Loucy (cell line): Measurements from ENCODE around the gene MYCBPAP.
"Not testable (repeated sequence)": the region's sequence is repeated elsewhere in the genome, so short reads cannot be mapped to it uniquely, and the experiment has no call there.

Experiments used
- H2AFZ ChIP-seq: fragments of 200-600 bp; sonication (generic); 2 replicates; pipeline ENCODE4 v1.6.0; 2016; ENCODE audit warnings: antibody characterized with exemption, mild to moderate bottlenecking, low read length, moderate library complexity
- H3F3A ChIP-seq: fragments of 200-600 bp; 2 replicates; pipeline ENCODE4 v1.6.0; 2016; ENCODE audit warnings: antibody characterized with exemption, low read depth, mild to moderate bottlenecking
- H3K27me3 ChIP-seq: fragments of 200-600 bp; sonication (generic); 2 replicates; pipeline ENCODE4 v1.6.1; 2014; ENCODE audit warnings: low read length, mild to moderate bottlenecking; ENCODE audit not compliant: insufficient read depth, poor library complexity, severe bottlenecking
- H3K36me3 ChIP-seq: fragments of 200-600 bp; sonication (generic); 2 replicates; pipeline ENCODE4 v1.6.1; 2016; ENCODE audit warnings: low read length; ENCODE audit not compliant: insufficient read depth
- H3K4me1 ChIP-seq: fragments of 200-600 bp; sonication (generic); 2 replicates; pipeline ENCODE4 v1.5.1; 2014; ENCODE audit warnings: low read length, mild to moderate bottlenecking; ENCODE audit not compliant: insufficient read depth, poor library complexity, severe bottlenecking
- H3K4me2 ChIP-seq: fragments of 200-600 bp; sonication (generic); 2 replicates; pipeline ENCODE4 v1.6.0; 2014; ENCODE audit warnings: antibody characterized with exemption, low read length, low read depth, mild to moderate bottlenecking; ENCODE audit not compliant: poor library complexity, severe bottlenecking
- H3K4me3 ChIP-seq: fragments of 200-600 bp; sonication (generic); 2 replicates; pipeline ENCODE4 v1.5.1; 2014; ENCODE audit warnings: low read length, mild to moderate bottlenecking, mixed read lengths; ENCODE audit not compliant: poor library complexity, severe bottlenecking
- H3K79me2 ChIP-seq: fragments of 200-600 bp; sonication (generic); 2 replicates; pipeline ENCODE4 v1.6.1; 2014; ENCODE audit warnings: low read length; ENCODE audit not compliant: insufficient read depth
- H3K9ac ChIP-seq: fragments of 200-600 bp; sonication (generic); 2 replicates; pipeline ENCODE4 v1.6.0; 2014; ENCODE audit warnings: mild to moderate bottlenecking, low read depth, low read length, moderate library complexity; ENCODE audit not compliant: poor library complexity, severe bottlenecking
- H3K9me2 ChIP-seq: fragments of 200-600 bp; sonication (generic); replicated peaks from 2 replicates; pipeline ENCODE4 v1.6.1; 2016; ENCODE audit warnings: low read depth, low read length, mixed read lengths
- H3K9me3 ChIP-seq: fragments of 200-600 bp; sonication (generic); 2 replicates; pipeline ENCODE4 v1.6.1; 2014; ENCODE audit warnings: mild to moderate bottlenecking, antibody characterized with exemption, low read length, low read depth; ENCODE audit not compliant: insufficient read depth
- H4K20me1 ChIP-seq: fragments of 200-600 bp; sonication (generic); 2 replicates; pipeline ENCODE4 v1.6.0; 2014; ENCODE audit warnings: antibody characterized with exemption, low read length, mild to moderate bottlenecking; ENCODE audit not compliant: insufficient read depth, poor library complexity, severe bottlenecking
- EZH2phosphoT487 ChIP-seq: fragments of 200-600 bp; IDR thresholded peaks from 2 replicates; pipeline ENCODE4 v1.6.1; 2018; ENCODE audit warnings: antibody characterized with exemption, mild to moderate bottlenecking, moderate library complexity, borderline replicate concordance
- TF ChIP-seq, protein P1 (sequence below): fragments of 200-600 bp; sonication (generic); conservative IDR thresholded peaks from 2 replicates; pipeline ENCODE4 v1.5.1; 2014; ENCODE audit warnings: mild to moderate bottlenecking, antibody characterized with exemption, low read length

The MYCBPAP gene

DNA sequence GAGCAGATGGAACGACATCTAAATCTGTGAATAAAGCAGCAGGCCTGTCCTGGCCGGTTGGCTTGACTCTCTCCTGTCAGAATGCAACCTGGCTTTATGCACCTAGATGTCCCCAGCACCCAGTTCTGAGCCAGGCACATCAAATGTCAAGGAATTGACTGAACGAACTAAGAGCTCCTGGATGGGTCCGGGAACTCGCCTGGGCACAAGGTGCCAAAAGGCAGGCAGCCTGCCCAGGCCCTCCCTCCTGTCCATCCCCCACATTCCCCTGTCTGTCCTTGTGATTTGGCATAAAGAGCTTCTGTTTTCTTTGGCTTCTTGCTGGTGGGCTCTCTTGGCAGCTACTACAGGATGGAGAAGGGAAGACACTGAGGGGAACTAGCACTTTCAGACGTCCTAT is 33.7 kb upstream of the MYCBPAP start:
- Histone ChIP-seq H3K4me2 (no peak overlapping the region), H3K9me3 (no peaks in the 10 kb centered on the region), H2AFZ (no peak overlapping the region), H3K79me2 (peaks cover under 1% of the 10 kb centered on the region; the same call in 1 of the 2 replicates), H3K4me3 (no peak overlapping the region), H3K27me3 (no peaks in the 10 kb centered on the region), H3K9ac (no peak overlapping the region), H4K20me1 (peaks cover under 1% of the 10 kb centered on the region), H3K4me1 (peaks cover 7% of the 10 kb centered on the region), H3K9me2 (no peaks in the 10 kb centered on the region), H3K36me3 (no peaks in the 10 kb centered on the region), H3F3A (peaks cover 4% of the 10 kb centered on the region)
- TF ChIP-seq EZH2phosphoT487, result no peak
- TF ChIP-seq, protein P1, sequence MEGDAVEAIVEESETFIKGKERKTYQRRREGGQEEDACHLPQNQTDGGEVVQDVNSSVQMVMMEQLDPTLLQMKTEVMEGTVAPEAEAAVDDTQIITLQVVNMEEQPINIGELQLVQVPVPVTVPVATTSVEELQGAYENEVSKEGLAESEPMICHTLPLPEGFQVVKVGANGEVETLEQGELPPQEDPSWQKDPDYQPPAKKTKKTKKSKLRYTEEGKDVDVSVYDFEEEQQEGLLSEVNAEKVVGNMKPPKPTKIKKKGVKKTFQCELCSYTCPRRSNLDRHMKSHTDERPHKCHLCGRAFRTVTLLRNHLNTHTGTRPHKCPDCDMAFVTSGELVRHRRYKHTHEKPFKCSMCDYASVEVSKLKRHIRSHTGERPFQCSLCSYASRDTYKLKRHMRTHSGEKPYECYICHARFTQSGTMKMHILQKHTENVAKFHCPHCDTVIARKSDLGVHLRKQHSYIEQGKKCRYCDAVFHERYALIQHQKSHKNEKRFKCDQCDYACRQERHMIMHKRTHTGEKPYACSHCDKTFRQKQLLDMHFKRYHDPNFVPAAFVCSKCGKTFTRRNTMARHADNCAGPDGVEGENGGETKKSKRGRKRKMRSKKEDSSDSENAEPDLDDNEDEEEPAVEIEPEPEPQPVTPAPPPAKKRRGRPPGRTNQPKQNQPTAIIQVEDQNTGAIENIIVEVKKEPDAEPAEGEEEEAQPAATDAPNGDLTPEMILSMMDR, result no peak

DNA sequence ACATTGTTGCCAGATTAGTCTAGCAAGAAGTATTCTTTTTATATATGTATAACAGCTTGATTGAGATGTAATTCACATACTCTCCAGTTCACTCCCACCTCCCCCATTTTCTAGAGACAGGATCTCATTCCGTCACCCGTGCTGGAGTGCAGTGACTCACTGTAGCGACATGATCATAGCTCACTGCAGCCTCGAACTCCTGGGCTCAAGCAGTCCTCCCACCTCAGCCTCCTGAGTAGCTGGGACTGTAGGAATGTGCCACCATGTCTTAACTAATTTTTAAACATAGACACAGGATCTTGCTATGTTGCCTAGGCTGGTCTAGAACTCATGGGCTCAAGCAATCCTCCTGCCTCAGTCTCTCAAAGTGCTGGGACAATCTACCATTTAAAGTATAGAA is 32.9 kb upstream of the MYCBPAP start:
- H3K4me3 ChIP-seq, result no peak overlapping the region

DNA sequence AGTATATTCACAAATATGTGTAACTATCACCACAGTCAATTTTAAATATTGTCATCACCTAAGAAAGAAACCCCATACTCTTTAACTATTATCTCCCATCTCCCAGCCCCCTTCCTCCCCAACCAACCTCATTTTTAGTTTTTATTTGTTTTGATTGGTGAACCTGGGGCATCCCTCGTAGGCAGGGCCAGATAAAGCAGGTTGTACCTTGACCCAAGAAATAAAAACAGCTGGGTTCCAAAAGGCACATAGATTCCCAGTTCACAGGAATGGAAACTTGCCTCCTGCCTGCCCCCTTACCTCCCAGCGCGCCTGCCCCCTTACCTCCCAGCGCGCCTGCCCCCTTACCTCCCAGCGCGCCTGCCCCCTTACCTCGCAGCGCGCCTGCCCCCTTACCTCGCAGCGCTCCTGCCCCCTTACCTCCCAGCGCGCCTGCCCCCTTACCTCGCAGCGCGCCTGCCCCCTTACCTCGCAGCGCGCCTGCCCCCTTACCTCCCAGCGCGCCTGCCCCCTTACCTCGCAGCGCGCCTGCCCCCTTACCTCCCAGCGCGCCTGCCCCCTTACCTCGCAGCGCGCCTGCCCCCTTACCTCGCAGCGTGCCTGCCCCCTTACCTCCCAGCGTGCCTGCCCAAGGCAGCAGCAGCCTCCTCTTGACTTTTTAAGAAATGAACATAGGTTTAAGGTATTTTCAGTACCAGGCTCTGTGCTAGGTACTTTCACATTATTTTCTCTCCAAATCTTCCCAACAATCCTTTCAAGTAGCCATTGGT is 32.3 kb upstream of the MYCBPAP start:
- not testable (repeated sequence) for H2AFZ ChIP-seq, H3K9ac ChIP-seq, H3K27me3 ChIP-seq, H4K20me1 ChIP-seq, H3K9me2 ChIP-seq, H3K4me2 ChIP-seq, H3K4me3 ChIP-seq, H3K36me3 ChIP-seq, H3K9me3 ChIP-seq, H3F3A ChIP-seq
- Histone ChIP-seq H3K79me2 (peaks cover 13% of the 10 kb centered on the region; the same call in 1 of the 2 replicates), H3K4me1 (peaks cover 17% of the 10 kb centered on the region)

More for the DNA sequence above, 32.9 kb upstream of the MYCBPAP start:
- H3K36me3 ChIP-seq, result no peaks in the 10 kb centered on the region
- no peaks in the 10 kb centered on the region for H3K27me3 ChIP-seq
- H3K4me1 ChIP-seq, result peaks cover 15% of the 10 kb centered on the region
- peaks cover 4% of the 10 kb centered on the region for H3F3A ChIP-seq
- H2AFZ ChIP-seq, result no peak overlapping the region
- H3K9me3 ChIP-seq, result no peaks in the 10 kb centered on the region
- no peak overlapping the region for H3K4me2 ChIP-seq
- H3K9ac ChIP-seq, result no peak overlapping the region
- peaks cover 9% of the 10 kb centered on the region; the same call in 1 of the 2 replicates for H3K79me2 ChIP-seq
- no peak for TF ChIP-seq EZH2phosphoT487
- TF ChIP-seq, protein P1, result no peak
- no peaks in the 10 kb centered on the region for H3K9me2 ChIP-seq
- H4K20me1 ChIP-seq, result peaks cover 6% of the 10 kb centered on the region
